ENCODE data around the gene MSRB3. TPM values are rescaled to one million over a fixed set of nuclear protein-coding genes. Genes with fewer than 3 reads are reported as not detected.

Gene MSRB3
- total RNA-seq, 1 donor from 2014 or later = 1.6 TPM

- FAIRE-seq (no peak), DNase-seq (ENCODE audit: low read depth) (no peak)
- H3K27me3 ChIP-seq (ENCODE audit: control insufficient read depth, insufficient read depth, low read length) = peaks cover 5% of the 10 kb centered on the region
- no peak overlapping the region for H3K4me3 ChIP-seq (ENCODE audit: low read depth, low read length)
- TF ChIP-seq CTCF (IDR thresholded peaks at IDR 0.05; ENCODE audit: insufficient read depth, low read length, severe bottlenecking) = no peak
- no peaks in the 10 kb centered on the region for H3K36me3 ChIP-seq (ENCODE audit: control insufficient read depth, insufficient read depth, low read length)
These were observed 223.5 kb downstream of the MSRB3 start for GRCh38 chr12:65501935-65502334.

GRCh38 chr12:65504417-65504816 is 225.9 kb downstream of the MSRB3 start:
- TF ChIP-seq CTCF (IDR thresholded peaks at IDR 0.05; ENCODE audit: insufficient read depth, low read length, severe bottlenecking) = no peak
- FAIRE-seq (no peak), DNase-seq (ENCODE audit: low read depth) (no peak)
- Histone ChIP-seq H3K4me3 (ENCODE audit: low read depth, low read length) (no peak overlapping the region), H3K27me3 (ENCODE audit: control insufficient read depth, insufficient read depth, low read length) (peaks cover 8% of the 10 kb centered on the region), H3K36me3 (ENCODE audit: control insufficient read depth, insufficient read depth, low read length) (no peaks in the 10 kb centered on the region)

- no peak for FAIRE-seq
- peaks cover 8% of the 10 kb centered on the region for H3K27me3 ChIP-seq (ENCODE audit: control insufficient read depth, insufficient read depth, low read length)
- no peak for TF ChIP-seq CTCF (IDR thresholded peaks at IDR 0.05; ENCODE audit: insufficient read depth, low read length, severe bottlenecking)
- H3K36me3 ChIP-seq (ENCODE audit: control insufficient read depth, insufficient read depth, low read length) = no peaks in the 10 kb centered on the region
- no peak overlapping the region for H3K4me3 ChIP-seq (ENCODE audit: low read depth, low read length)
- no peak for DNase-seq (ENCODE audit: low read depth)
These were observed 227.1 kb downstream of the MSRB3 start for GRCh38 chr12:65505386-65506121.

- H3K4me3 ChIP-seq (ENCODE audit: low read depth, low read length) = no peak overlapping the region
- FAIRE-seq (no peak), DNase-seq (ENCODE audit: low read depth) (no peak)
- peaks cover 6% of the 10 kb centered on the region for H3K27me3 ChIP-seq (ENCODE audit: control insufficient read depth, insufficient read depth, low read length)
- no peaks in the 10 kb centered on the region for H3K36me3 ChIP-seq (ENCODE audit: control insufficient read depth, insufficient read depth, low read length)
- TF ChIP-seq CTCF (IDR thresholded peaks at IDR 0.05; ENCODE audit: insufficient read depth, low read length, severe bottlenecking) = no peak
These were observed 230.0 kb downstream of the MSRB3 start for GRCh38 chr12:65508276-65509035.

GRCh38 chr12:65510007-65510406 is 231.5 kb downstream of the MSRB3 start:
- Histone ChIP-seq H3K27me3 (ENCODE audit: control insufficient read depth, insufficient read depth, low read length) (peaks cover 6% of the 10 kb centered on the region), H3K36me3 (ENCODE audit: control insufficient read depth, insufficient read depth, low read length) (no peaks in the 10 kb centered on the region), H3K4me3 (ENCODE audit: low read depth, low read length) (no peak overlapping the region)
- TF ChIP-seq CTCF (IDR thresholded peaks at IDR 0.05; ENCODE audit: insufficient read depth, low read length, severe bottlenecking) = no peak
- no peak for FAIRE-seq
- no peak for DNase-seq (ENCODE audit: low read depth)
